ENCODE data around the gene C6orf120.

DNA sequence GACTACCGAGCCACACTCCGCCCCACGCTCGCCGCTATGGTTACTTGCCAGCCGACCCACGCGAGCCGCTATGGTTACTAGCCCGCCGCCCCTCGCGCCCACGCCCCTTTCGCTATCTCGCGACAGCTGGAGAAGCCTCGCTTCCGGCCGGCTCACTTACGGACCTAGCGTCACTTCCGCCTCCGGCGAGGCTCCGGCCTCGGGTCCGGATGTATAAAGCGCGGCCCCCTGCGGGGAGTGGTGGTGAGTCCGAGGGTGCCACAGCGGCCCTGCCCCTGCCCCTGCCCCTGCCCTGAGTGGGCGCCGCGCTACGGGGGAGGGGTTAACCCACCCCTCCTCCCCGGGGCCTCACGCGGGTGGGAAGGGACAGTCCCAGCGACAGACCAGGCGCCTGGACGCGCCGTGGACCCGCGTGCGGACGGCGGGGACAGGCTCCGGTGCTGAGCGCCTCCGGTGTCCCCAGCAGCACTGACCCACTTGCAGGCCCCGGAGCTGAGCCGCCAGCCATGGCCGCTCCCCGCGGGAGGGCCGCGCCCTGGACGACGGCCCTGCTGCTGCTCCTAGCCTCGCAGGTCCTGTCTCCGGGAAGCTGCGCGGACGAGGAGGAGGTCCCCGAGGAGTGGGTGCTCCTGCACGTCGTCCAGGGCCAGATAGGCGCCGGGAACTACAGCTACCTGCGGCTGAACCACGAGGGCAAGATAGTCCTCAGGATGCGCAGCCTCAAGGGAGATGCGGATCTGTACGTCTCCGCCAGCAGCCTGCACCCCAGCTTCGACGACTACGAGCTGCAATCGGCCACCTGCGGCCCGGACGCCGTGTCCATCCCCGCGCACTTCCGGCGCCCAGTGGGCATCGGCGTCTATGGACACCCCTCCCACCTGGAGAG is at the start of gene C6orf120, which contains the start of gene WDR27:
- TF ChIP-seq, protein P1, sequence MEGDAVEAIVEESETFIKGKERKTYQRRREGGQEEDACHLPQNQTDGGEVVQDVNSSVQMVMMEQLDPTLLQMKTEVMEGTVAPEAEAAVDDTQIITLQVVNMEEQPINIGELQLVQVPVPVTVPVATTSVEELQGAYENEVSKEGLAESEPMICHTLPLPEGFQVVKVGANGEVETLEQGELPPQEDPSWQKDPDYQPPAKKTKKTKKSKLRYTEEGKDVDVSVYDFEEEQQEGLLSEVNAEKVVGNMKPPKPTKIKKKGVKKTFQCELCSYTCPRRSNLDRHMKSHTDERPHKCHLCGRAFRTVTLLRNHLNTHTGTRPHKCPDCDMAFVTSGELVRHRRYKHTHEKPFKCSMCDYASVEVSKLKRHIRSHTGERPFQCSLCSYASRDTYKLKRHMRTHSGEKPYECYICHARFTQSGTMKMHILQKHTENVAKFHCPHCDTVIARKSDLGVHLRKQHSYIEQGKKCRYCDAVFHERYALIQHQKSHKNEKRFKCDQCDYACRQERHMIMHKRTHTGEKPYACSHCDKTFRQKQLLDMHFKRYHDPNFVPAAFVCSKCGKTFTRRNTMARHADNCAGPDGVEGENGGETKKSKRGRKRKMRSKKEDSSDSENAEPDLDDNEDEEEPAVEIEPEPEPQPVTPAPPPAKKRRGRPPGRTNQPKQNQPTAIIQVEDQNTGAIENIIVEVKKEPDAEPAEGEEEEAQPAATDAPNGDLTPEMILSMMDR (conservative IDR thresholded peaks at IDR 0.05; ENCODE audit: low read depth, low read length): no peak
- TF ChIP-seq EZH2phosphoT487 (IDR thresholded peaks at IDR 0.05; ENCODE audit: borderline replicate concordance, low read length): no peak
- TF ChIP-seq EZH2 (IDR thresholded peaks at IDR 0.05; ENCODE audit: low read length, unreplicated experiment): no peak

All from PC-3 (cell line).